KOPT-K1 (cell line): Measurements from ENCODE around the gene GMFB.

ENCODE experiments used
- H3K27ac ChIP-seq: fragments of 200-600 bp; sonication (generic); 2 replicates; pipeline ENCODE4 v1.5.1; 2016; ENCODE audit warnings: antibody characterized with exemption, mild to moderate bottlenecking, low read depth, low read length; ENCODE audit not compliant: poor library complexity, severe bottlenecking
- H3K36me3 ChIP-seq: fragments of 200-600 bp; sonication (generic); 2 replicates; pipeline ENCODE4 v1.5.1; 2017; ENCODE audit warnings: antibody characterized with exemption, mild to moderate bottlenecking, low read length, moderate library complexity; ENCODE audit not compliant: insufficient read depth
- H3K9me3 ChIP-seq: fragments of 200-600 bp; sonication (generic); 2 replicates; pipeline ENCODE4 v1.5.1; 2017; ENCODE audit warnings: antibody characterized with exemption, low read length, mild to moderate bottlenecking; ENCODE audit not compliant: insufficient read depth, poor library complexity, severe bottlenecking

Gene GMFB

DNA sequence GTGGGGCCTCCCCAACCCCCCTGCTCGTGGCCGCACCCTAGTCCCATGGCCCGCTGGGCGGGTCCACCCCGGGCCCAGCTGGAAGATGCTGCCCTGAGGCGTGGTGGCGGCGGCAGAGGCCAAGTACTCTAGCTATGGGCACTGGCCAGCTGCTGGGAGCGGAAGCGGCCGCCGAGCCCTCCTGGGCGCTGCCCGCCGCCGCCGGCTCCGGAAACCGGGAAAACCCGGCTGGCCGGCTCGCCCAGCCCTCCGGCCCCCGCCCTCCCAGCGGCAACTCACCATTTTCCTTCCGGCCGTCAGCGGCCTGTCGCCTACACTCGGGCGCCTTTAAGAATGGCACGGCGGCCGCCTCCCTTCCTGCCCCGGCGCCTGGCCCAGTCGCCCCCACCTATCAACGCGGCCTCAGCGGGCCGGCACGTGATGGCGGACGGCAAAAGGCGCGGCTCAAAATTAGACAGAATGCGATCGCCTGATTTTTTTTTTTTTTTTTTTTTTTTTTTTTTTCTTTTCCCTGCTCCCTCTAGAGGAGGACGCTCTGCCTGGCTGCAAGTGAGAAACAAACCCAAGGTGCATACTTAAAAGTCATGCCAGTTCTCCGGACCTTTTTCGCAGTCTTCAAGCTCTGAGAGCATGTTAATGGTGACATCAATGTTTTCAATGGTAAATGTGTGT is at the start of gene GMFB:
TSS of gene GMFB (minus strand) at position 335 of the 672 bp plus-strand sequence. CDS start at position 282, 53 bp downstream.
- H3K36me3 ChIP-seq, result no peaks in the 10 kb centered on the region
- H3K9me3 ChIP-seq, result no peaks in the 10 kb centered on the region
- H3K27ac ChIP-seq, result peak within 1 kb of the TSS; percentile 87

DNA sequence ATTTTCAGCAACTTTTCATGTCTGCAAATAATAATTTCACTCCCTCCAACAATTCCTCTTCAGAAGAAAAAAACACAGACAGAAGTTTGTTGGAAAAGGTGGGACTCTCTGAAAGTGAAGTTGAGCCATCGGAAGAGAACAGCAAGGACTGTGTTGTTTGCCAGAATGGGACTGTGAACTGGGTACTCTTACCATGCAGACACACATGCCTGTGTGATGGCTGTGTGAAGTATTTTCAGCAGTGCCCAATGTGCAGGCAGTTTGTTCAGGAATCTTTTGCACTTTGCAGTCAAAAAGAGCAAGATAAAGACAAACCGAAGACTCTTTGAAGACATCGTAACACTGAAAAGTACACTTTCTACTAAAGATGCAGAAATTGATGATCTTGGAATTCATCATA is 49.3 kb upstream of the GMFB start:
- Histone ChIP-seq H3K27ac (no peak overlapping the region), H3K36me3 (peaks cover 7% of the 10 kb centered on the region; the same call in 1 of the 2 replicates), H3K9me3 (no peaks in the 10 kb centered on the region)

DNA sequence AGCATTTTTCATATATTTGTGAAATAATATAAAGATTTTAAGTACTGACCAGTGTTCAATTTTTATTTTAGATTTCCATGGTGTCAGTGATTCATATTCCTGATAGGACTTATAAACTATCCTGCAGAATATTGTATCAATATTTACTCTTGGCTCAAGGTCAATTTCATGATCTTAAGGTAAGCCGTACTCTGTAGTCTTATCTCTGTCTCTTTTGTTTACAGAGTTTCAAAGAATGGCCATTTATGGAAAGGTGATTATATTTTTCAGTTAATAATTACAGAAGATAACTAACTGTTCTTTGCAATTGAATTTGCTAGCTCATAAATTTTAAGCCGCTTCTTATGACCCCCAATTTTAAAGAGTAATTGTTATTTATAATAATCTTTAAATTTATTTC is 48.9 kb upstream of the GMFB start:
- H3K9me3 ChIP-seq, result no peaks in the 10 kb centered on the region
- peaks cover 7% of the 10 kb centered on the region; the same call in 1 of the 2 replicates for H3K36me3 ChIP-seq
- no peak overlapping the region for H3K27ac ChIP-seq

- peaks cover 7% of the 10 kb centered on the region; the same call in 1 of the 2 replicates for H3K36me3 ChIP-seq
- no peaks in the 10 kb centered on the region for H3K9me3 ChIP-seq
- H3K27ac ChIP-seq, result no peak overlapping the region
These were observed 46.9 kb upstream of the GMFB start for GRCh38 chr14:54535646-54536045.

GRCh38 chr14:54535126-54535525 is 46.3 kb upstream of the GMFB start:
- H3K36me3 ChIP-seq, result peaks cover 7% of the 10 kb centered on the region; the same call in 1 of the 2 replicates
- H3K9me3 ChIP-seq, result no peaks in the 10 kb centered on the region
- no peak overlapping the region for H3K27ac ChIP-seq

DNA sequence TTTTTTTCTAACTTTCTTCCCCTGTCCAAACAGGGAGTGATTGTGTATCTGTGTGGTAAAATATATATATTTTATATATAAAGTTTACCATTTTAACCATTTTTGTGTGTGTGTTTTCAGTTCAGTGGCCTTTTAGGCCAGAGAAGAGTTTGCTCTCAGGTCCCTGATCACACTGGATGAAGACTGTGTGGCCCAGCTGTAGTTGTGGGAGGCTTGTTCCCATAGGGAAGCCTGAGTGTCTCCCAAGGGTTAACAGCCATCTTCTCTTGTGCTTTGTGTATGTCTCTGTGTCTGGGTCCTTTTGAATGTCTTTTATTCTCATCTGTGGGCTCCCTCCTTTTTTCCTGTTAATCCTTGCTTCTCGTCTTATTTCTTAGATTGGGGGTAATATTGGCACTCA is 44.3 kb upstream of the GMFB start:
- Histone ChIP-seq H3K27ac (no peak overlapping the region), H3K36me3 (peaks cover 2% of the 10 kb centered on the region; the same call in 1 of the 2 replicates), H3K9me3 (no peaks in the 10 kb centered on the region)

DNA sequence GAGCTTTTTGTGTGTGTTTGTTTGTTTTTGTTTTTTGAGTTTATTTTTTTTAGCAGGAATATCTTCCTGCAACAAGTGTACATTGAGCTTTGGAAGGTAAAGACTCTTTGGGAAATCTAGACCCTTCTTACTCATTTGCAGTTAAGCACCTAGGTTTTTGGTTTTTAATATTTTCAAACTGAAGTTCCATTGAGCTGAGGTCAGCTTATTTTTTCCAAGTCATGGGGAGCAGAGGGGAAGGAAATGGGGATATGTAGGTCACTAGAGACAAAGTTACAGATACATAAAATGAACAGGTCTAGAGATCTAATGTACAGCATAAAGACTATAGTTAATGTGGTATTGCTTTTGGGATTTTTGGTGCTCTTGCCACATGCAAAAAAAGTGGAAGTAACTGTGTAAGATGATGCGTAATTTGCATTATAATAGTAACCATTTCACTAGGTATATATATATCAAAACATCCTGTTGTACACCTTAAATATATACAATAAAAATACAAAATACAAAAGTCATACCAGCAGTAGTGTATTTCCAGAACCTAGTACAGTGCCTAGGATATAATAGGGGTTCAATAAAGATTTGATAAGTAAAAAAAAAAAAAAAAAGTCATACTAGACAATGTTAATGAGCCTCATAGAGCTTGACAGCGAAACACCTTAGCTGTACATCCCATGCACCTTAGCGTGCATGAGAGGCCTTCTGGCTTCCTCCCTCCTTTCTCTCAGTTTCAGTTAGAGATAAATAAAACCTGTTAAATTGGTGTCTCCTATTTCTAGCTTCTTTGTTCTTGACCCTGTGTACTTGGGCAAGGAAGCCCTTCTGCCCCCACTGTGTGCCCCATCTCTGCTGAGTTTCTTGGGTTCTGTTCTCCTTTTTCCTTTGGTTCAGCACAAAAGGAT is 43.6 kb upstream of the GMFB start:
- H3K36me3 ChIP-seq, result no peaks in the 10 kb centered on the region
- H3K9me3 ChIP-seq, result no peaks in the 10 kb centered on the region
- no peak overlapping the region for H3K27ac ChIP-seq

DNA sequence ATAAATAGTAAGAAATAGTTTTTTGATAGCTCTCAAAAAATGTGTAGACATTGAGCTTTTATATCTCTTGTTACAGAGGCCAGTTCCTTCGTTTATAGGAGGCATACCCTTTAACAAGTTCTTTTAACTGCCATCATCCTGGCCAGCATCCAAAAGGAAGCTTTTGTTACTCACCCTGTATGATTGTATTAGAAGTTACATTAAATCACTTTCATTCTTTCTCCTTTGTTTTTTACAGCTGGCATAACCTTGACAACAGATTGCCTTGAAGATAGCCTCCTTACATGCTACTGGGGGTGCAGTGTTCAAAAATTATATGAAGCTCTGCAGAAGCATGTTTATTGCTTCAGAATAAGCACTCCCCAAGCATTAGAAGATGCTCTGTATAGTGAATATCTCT is 41.0 kb upstream of the GMFB start:
- H3K36me3 ChIP-seq, result peaks cover 4% of the 10 kb centered on the region; the same call in 1 of the 2 replicates
- no peaks in the 10 kb centered on the region for H3K9me3 ChIP-seq
- no peak overlapping the region for H3K27ac ChIP-seq

GRCh38 chr14:54528973-54529372 is 40.2 kb upstream of the GMFB start:
- Histone ChIP-seq H3K36me3 (peaks cover 11% of the 10 kb centered on the region; the same call in 1 of the 2 replicates), H3K9me3 (no peaks in the 10 kb centered on the region), H3K27ac (no peak overlapping the region)

- Histone ChIP-seq H3K27ac (no peak overlapping the region), H3K9me3 (no peaks in the 10 kb centered on the region), H3K36me3 (peaks cover 17% of the 10 kb centered on the region; the same call in 1 of the 2 replicates)
These were observed 35.6 kb upstream of the GMFB start for GRCh38 chr14:54524410-54524809.

- Histone ChIP-seq H3K27ac (no peak overlapping the region), H3K36me3 (0 out of 2 replicates have a peak, but pooled peaks cover 5% of the 10 kb centered on the region), H3K9me3 (peaks cover 11% of the 10 kb centered on the region)
These were observed 27.9 kb upstream of the GMFB start for GRCh38 chr14:54516709-54517108.

DNA sequence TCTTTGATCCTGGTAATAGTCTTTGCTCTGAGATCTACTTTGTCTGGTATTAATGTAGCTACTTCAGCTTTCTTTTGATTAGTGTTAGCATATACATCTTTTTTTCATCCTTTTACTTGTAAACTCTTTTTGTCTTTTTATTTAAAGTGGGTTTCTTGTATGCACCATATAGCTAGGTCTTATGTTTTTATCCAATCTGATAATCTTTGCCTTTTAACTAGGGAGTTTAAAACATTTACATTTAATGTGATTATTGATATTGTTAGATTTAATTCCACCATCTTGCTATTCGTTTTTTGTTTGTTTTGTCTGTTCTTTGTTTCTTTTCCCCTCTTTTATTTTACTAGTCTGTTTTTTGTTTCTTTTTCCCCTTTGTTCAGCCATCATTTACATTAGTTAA is 26.9 kb upstream of the GMFB start:
- Histone ChIP-seq H3K36me3 (0 out of 2 replicates have a peak, but pooled peaks cover 5% of the 10 kb centered on the region), H3K9me3 (peaks cover 11% of the 10 kb centered on the region), H3K27ac (no peak overlapping the region)

DNA sequence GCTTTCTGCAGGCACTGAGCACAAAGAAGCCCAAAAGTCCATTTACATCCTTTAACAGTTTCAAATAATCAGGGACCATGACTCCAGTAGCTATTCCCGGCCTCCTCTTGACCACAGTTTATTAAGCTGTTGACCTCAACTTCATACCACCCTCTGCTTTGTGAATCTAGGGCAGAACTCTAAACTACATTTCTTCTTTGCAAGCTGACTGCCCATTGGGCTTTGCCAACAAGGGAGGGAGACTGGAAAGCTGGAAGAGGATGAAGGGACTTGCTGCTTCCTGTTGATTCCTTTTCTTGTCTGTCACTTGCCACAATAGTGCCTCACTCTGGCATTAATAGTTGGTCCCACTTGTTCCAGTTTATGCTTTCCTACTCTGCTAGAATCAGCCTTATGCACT is 23.6 kb upstream of the GMFB start:
- Histone ChIP-seq H3K9me3 (peaks cover 11% of the 10 kb centered on the region), H3K36me3 (0 out of 2 replicates have a peak, but pooled peaks cover 5% of the 10 kb centered on the region), H3K27ac (no peak overlapping the region)

DNA sequence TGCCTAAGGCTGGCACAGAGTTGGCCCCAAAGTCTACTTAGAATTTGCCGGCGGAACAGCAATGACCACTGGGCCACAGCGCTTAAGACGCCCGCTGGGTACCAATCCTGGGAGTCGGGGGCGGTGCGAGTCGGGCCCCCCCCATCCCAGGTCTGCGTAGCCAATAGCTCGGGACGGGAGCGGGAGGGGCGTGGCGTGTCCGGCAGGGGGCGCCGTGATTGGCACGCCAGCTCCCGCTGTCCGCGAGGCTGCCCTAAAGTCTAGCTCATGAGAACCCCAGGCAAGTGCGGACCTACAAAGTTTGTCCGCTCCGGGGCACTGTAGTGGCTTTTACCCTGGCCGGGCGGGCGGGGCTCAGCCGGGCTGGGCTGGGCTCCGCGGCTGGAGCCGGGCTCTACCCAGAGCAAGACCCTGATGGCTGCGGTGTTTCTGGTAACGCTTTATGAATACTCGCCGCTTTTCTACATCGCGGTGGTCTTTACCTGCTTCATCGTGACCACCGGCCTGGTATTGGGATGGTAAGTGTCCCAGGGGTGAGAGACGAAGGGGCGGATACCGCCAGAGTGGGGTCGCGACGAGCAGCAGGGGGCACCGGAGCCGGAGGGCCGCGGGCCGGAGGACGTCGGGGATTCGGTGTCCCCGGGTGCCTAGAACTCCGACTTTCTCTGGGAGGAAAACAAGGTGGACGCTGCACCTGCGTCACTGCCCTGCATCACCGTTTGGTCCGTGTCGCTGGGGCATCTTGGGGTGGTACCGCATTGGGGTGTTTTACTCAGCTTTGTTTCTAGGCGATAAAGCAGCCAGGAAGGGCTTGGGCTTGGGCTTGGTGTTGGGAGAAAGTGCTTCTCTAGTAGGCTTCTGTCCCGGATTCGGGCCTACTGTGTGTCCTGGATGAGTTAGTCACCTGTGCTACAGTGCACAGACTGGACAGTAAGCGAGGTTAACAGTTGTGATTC is 21.0 kb upstream of the GMFB start, which contains the start of gene CGRRF1:
TSS of gene CGRRF1 (plus strand) at position 361 of the 956 bp plus-strand sequence. CDS start at position 415, 54 bp downstream.
- H3K36me3 ChIP-seq, result no peaks in the 10 kb centered on the region
- no peaks in the 10 kb centered on the region for H3K9me3 ChIP-seq
- H3K27ac ChIP-seq, result peak within 1 kb of the TSS; percentile 60
